HG03175 (cell line): Measurements from ENCODE around the gene YPEL5.
A peak's percentile ranks its signal among the peaks of the same experiment; 100 is the strongest.
"Not testable (repeated sequence)": the region's sequence is repeated elsewhere in the genome, so short reads cannot be mapped to it uniquely, and the experiment has no call there.

Experiments
- ATAC-seq: cut with Tn5 transposase; IDR thresholded peaks from one replicate; pipeline ENCODE4 v1.9.1; 2021; ENCODE audit warnings: mild to moderate bottlenecking, moderate library complexity; ENCODE audit not compliant: unreplicated experiment

Gene YPEL5

DNA sequence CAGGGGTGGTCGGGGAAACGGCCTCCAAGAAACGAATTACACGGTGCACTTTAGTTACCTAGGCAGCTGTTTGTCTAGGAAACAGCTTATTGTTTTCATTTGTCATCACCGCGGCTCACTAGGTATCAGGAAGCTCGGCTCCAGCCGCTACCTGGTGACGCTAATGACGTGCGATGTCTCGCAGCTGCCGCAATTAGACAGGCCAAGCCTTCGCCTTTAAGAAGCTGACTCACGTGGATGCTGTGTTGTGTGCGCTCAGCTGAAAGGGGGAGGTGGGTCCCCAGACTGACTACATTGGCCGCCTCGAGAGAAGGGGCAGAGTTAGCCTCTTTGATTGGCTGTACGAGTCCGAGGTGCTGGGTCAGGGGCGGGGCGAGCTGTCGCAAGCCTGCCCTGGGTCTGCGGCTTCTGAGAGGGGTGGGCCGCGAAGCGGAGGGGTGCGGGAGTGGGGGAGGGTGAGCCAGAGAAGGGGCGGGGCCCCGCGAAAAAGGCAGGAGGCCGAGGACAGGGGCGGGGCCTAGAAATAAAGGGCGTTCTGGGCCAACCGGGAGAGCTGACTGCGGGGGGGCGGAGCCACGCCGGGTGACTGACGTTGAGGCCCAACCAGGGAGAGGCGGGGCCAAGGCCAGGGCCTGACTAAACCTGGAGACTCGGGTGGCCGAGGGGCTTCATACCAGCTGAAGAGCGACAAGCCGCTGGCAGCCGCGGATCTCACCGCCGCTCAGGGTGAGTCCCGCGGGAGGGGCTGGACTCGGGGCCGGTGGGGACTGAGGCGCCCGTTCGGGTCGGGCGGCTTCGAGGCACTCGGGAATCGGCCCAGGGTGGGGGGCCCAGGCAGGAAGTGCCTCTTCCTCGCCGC is at the start of gene YPEL5:
Gene YPEL5, plus strand, starts transcription at position 671 of the 859 bp plus-strand sequence. CDS start 9,645 bp downstream, outside the sequence.
- ATAC-seq, result peak; percentile 92

DNA sequence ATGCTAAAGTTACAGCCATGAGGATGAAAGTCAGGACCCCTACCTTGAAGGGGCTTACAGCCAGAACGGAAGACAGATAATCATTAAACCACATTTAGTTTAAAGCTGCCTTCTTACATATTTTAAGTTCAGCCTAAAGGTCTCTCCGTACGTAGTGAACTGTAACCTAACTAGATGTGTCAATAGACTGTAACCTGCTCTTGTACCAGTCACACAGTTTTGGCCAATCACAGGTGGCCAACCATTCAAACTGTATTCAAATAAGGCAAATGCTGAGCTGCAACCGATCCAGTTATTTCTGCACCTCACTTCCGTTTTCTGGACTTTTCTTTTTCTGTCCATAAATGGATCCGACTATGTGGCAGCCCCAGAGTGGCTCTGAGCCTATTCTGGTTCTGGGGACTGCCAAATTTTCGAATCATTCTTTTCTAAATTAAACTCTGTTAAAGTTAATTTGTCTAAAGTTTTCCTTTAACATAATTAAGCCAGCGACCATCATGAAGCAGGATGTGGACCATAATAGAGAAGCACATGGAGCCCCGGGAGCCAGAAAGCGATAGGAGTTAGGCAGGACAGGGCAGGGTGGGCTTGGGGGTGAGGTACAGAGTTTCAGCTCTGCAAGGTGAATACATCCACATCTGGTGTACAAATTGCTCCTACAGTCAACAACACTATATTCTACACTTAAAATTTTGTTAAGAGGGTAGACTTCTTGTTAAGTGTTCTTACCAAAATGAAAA is 48.4 kb upstream of the YPEL5 start:
- ATAC-seq, result no peak

DNA sequence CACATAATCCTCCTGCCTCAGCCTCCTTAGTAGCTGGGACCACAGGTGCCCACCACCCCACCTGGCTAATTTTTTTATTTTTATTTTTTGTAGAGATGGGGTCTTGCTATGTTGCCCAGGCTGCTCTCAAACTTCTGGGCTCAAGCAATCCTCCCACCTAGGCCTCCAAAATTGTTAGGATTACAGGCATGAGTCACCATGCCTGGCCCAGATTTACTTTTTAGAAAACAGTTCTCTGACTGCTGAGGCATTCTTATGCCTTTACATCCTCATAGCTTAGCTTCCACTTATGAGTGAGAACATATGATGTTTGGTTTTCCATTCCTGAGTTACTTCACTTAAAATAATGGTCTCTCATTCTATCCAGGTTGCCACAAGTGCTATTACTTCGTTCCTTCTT is 47.4 kb upstream of the YPEL5 start:
- not testable (repeated sequence) for ATAC-seq

DNA sequence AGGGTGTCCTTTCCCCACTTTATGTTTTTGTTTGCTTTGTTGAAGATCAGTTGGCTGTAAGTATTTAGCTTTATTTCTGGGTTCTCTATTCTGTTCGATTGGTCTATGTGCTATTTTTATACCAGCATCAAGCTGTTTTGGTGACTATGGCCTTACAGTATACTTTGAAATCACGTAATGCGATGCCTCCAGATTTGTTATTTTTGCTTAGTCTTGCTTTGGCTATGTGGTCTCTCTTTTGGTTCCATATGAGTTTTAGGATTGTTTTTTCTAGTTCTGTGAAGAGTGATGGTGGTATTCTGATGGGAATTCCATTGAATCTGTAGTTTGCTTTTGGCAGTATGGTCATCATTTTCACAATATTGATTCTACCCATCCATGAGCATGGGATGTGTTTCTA is 46.1 kb upstream of the YPEL5 start:
- not testable (repeated sequence) for ATAC-seq

DNA sequence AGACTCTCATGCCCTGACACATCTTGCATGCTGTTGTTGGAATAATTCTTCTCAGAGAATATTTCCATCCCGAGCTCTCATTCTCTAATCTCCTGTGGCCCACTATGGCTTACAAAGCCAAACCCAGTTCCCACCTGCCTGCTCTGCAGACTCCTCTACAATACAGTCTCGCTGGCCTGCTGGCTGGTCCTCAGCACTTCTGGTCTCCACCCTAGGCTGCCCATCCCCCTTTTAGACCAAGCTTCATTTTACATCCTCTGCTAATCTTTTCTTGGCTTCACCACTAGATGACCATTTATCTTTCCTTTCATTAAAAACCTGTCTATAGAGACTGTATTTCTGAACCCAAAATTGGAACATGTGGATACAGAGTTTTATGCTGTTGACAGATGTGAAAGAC is 42.5 kb upstream of the YPEL5 start:
- ATAC-seq, result no peak

DNA sequence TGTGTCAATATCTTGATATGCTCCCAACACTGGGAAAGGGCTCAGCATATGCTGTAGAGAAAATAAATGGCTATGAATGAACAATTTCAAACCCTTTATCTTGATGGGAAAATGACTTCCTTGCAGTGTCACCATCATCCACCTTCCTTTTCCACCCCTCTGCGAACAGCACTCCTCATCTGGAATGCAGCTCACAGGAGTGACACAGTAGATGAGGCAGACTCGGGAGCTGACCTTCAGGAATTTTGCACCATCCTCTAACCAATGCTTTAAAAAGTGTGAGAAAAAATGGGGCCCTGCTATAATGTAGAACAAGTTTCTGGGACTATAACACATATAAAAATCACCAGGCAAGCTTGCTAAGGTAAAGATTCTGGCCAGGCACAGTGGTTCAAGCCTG is 41.3 kb upstream of the YPEL5 start:
- no peak for ATAC-seq

DNA sequence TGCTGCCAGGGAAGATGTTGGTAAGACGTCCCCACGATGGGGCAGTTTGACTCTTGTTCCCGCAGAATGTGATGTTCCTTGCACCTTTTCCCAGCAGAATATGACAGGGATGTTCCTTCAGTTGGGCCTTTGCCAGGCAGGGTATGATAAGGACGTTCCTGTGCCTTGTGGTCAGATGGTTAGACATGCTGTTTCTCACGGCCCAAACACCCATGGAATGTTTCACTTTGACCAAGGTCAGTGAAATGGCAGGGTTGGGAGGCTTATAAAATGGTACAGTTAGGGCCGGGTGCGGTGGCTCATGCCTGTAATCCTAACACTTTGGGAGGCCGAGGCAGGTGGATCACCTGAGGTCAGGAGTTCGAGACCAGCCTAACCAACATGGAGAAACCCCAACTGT is 40.3 kb upstream of the YPEL5 start:
- ATAC-seq, result no peak

DNA sequence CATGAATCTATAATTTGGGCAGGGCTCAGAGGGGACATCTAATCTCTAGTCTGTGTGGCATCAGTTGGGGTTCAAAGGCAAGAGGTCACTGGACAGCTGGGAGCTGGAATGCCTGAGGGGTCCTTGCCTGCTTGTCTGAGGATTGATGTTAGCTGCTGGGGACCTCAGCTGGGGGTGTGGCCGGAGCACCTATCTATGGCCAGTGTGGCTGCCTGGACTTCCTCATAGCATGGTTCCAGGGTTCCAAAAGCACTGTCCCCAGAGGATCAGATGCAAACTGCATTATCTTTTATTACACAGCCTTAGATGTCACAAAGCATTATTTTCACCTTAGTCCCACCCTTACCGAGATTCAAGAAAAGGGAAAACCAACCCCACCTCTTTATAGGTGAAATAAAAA is 38.6 kb upstream of the YPEL5 start:
- no peak for ATAC-seq

DNA sequence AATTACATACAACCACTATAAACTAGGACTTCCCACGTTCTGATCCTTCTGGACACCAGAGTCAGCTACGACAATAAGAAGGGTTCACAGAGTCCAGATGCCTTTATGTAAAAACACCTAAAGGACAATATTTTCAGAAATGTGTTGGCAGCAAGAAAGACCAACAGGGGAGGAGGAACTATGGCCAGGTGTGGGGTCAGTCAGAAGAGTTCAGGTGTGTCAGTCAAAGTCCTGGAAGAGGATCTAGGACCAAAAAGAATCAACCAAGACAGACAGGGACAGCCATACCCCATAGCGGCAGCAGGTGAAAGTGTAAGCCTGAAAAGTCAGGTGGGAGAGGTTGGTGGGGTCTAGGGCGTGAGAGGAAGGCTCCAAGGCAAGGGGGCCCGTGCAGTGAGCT is 38.0 kb upstream of the YPEL5 start:
- ATAC-seq, result no peak

DNA sequence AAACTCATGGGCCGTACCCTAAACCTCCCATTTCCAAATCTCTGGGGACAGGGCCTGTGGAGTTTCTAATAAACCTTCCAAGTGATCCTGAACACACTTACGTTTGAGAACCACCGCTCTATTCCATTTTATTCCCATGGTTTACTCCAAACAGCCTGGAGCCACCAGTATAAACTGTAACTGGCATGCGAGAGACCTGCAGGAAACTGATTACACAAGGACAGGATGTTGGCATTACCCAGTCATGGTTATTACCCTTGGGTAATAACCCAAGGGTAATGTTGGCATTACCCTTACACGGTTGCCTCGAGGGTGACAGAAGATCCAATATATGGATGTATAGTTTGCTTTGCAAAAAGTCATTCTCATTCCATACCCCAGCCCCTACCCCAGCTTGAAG is 37.0 kb upstream of the YPEL5 start:
- ATAC-seq, result no peak

DNA sequence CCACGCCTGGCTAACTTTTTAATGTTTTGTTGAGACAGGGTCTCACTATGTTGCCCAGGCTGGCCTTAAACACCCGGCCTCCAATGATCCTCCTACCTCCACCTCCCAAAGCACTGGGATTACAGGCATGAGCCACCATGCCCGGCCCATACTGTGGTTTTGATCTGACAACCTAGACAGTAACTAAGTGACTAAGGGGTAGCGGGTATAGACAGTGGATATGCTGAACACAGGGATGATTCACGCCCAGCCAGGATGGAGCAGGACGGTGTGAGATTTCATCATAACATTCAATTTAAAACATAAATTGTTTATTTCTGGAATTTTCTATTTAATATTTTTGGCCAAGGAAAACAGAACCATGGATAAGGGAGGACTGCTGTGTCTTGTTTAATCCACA is 36.0 kb upstream of the YPEL5 start:
- no peak for ATAC-seq

DNA sequence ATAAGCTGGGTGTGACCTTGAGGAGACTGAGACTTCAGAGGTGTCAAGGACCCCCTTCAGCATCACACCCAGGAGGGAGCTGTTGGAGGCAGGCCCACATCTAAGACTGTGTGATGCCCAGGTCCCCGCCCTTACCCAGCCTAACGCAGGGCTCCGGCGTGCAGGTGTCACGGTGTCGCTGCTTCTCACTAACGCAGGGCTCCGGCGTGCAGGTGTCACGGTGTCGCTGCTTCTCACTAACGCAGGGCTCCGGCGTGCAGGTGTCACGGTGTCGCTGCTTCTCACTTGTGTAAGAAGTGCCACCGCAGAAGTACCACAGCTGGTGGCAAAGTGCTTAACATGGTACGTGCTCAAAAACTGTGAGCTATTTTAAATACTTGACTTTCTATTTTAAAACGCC is 35.6 kb upstream of the YPEL5 start:
- ATAC-seq, result not testable (repeated sequence)

DNA sequence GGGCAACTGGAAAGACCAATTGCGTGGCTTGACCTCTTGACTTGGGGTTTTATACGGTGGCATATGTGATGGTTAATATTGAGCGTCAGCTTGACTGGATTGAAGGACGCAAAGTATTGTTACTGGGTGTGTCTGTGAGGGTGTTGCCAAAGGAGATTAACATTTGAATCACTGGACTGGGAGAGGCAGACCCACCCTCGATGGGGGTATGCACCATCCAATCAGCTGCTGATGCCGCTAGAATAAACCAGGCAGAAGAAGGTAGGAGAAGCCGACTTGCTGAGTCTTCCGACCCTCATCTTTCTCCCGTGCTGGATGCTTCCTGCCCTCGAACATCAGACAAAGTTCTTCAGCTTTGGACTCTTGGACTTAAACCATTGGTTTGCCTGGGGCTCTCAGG is 34.2 kb upstream of the YPEL5 start:
- ATAC-seq, result no peak

DNA sequence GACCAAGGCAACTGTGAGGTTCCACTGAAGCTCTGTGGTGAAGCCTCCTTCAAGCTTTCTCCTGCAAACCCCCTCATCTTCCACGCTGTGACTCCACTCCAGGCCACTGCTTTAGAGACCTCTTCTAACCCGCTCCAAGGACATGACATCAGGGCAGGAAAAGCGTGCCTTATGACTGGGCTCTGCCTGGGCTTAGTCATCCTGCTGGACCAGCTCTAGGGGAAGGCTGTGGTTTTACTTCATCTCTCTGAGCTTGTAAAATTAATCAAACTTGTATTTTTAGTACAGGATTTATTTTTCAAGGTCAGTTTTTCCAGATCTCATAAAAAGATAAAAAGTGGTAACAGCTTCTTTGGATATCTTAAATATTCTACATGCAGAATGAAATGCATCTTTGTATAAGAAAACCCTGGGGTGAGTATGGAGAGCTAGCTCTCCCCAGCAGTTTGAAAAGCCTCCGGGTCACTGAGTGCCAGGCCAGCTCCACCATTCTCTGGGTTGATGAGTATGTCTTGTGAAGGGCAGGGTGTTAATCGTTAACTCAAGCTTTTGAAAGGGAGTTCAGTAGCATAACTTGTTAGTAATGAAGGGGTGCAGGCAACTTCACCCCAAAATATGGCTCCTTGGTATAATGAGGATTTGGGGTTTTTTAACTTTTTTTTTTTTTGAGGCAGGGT is 33.1 kb upstream of the YPEL5 start:
- ATAC-seq, result no peak

DNA sequence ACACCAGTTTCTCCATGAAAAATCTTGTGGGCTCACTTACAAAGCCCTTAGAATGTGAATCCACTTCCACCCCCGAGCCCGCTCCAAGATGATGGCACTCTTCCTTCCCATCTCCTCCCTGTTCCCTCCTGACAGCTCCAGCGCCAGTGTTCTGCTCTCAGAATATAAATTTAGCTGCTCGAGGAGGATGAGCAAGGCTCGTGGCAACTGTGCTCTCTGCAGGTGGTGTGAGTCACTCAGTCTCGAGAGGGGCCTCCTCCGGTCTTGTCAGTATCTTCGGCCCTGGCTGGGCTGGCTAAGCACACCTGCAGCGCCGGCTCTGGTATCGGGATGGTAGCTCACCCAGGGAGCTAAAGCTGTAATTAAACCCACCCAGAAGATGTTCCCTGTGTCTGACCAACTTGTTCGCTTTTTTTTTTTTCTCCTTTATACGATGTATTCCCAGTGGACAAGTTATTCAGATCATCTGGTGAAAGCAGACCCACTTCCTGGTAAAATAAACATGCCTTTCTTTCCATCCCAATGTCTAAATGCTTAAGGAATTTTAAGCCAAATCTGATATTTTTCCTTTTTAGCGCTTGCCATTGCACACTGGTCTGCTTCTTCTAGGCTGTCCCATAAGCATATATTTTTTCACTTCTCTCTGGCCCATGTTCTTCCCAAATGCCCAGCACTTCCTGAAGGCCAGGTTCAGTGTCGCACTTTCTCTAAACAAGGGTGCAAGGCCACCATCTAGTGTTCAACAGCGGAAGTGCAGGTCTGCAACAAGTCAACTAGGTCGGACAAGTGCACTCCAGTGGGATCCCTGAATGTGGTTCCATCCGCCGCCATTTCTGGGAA is 31.4 kb upstream of the YPEL5 start:
- ATAC-seq, result no peak

DNA sequence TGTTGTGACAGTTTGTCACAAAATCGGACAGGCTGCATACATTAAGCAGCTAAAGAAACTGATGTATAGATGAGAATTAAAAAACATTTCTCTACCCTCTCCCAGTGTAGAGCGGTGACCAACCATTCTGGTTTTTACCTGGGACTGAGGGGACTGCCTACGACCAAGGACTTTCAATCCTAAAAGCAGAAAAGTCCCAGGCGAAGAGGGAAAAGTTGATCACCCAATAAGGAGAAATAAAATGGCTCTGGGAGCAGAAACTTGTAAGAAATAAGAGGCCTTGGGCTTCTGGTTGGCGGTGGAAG is 30.9 kb upstream of the YPEL5 start:
- no peak for ATAC-seq

DNA sequence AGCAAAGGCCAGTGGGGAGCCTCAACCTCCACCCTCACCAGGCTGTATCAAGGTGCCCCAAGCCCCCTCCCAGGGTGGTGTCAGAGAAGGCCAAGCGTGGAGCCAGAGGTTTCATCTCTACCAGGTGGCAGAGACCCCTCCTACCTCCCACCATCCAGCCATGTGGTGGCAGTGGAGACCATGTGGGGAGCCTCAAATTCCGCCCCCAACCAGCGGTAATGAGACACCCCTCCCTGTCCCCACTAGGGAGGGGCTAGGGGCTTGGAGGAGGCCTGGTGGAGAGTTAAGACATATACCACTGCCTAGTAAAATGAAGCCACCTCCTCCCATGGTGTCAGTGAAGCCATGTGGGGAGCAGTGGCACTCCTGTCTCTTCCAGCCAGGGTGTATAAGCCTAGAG is 24.4 kb upstream of the YPEL5 start:
- no peak for ATAC-seq

DNA sequence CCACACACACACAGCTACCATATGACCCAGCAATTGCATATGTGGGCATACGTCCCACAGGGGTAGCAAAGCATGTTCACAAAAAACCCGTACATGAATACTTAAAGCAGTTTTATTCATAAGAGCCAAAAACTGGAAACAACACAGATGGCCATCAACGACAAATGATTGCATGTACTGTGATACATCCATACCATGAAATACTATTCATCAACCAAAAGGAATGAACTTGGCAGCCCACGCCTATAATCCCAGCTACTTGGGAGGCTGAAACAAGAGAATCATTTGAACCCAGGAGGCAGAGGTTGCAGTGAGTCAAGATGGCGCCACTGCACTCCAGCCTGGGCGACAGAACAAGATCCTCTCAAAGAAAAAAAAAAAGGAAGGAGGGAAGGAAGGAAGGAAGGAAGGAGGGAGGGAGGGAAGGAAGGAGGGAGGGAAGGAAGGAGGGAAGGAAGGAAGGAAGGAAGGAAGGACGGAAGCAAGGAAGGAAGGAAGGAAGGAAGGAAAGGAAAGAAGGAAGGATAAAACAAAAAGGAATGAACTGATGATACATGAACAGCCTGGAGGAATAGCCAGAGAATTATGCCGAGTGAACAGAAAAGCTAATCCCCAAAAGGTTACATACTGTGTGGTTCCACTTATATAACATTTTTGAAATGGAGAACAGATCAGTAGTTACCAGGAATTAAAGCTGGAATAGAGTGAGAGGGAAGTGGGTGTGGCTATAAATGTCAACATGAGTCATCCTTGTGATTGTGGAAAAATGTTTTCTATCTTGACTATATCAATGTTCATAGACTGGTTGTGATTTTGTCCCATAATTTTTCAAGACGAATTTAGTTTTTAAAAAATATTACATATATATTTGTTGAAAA is 19.6 kb upstream of the YPEL5 start:
- no peak for ATAC-seq

DNA sequence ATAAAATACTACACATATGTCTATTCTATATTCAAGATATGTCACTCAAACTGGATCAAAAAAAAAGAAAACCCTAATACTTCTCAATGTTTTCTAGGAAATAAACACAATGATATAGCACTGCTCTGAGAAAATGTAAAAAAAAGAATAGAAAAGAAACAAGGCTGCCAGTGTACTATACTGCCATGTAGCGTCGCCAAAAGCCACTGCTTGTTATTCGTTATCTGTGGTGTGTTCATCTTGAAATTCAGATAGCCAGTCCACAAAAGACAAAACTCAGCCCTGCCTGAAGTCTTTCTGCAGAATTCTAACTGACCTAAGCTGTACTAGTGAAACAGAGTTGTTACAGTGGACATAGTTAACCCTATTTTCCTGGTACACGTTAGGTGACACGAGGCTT is 12.2 kb upstream of the YPEL5 start:
- no peak for ATAC-seq

DNA sequence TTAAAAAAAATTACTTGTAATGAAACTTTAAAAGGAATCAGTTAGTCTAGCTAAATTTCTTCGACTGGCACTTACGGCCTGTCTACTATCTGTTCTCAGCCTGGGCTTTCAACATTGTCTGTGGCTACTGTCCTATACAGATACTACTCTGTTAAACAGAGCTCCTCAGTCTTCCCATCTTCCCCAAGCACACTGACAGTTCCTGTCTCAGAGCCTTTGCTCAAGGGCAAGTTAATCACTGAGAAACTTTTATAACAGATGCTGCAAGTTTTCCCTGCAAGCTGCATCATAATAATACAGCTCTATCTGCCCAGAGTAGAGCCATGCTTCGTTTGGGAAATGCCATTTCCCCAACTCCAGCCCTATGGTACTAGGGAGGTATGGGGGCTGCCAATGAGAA is 11.3 kb upstream of the YPEL5 start:
- ATAC-seq, result no peak
